ENCODE data around the gene SAMM50. TPM values are rescaled to one million over a fixed set of nuclear protein-coding genes. Genes with fewer than 3 reads are reported as not detected.
A peak's percentile ranks its signal among the peaks of the same experiment; 100 is the strongest.

Gene SAMM50
- total RNA-seq, 1 donor from 2014 or later = 40.8 TPM

DNA sequence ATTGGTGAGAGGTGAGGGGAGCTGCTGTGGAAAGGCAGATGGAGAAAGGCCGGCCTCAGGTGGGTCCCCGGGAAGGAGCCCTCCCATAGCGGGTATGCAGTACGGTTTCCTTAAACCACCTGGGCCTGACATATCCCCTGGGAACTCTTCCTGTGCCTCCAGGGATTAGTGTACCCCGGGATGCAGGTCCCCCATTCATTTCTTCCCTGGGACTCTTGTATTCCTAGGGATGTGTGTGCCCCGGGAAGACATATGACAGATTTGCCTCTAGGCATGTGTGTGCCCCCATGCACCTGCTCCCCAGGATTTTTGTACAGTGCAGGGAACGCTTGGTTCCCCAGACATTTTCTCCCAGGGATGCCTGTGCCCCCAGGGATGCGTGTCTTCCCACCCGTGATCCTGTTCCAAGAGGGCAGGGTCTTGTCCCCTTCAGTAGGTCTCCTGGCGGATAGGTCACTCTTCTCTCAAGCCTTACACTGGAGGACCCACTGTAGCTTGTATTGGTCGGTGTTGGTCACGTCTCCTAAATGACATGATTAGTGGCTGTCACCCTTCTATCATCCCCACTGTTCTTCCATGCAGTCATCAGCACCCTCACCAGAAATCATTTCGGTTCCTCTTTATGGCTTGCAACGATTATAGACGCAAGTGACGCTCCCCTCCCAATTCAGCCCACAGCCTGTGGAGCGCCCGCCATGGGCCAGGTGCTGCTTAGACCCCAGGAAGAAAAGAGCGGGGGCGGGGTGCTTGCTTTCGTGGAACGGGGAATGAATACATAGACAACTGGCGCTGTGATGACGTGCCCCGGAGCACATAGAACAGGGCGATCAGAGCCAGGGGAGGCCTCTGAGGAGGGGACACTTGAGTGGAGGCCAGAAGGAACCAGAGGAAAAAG lies 70.2 kb downstream of the SAMM50 start:
- DNase-seq (ENCODE audit: low read depth) = no peak
- peak overlapping the region; percentile 69 for H3K4me3 ChIP-seq (ENCODE audit: low read depth, low read length)
- no peak for TF ChIP-seq CTCF (conservative IDR thresholded peaks at IDR 0.05; ENCODE audit: low read depth, low read length)

GRCh38 chr22:44026066-44026629 lies 70.9 kb downstream of the SAMM50 start:
- no peak for TF ChIP-seq CTCF (conservative IDR thresholded peaks at IDR 0.05; ENCODE audit: low read depth, low read length)
- no peak overlapping the region for H3K4me3 ChIP-seq (ENCODE audit: low read depth, low read length)
- no peak for DNase-seq (ENCODE audit: low read depth)

GRCh38 chr22:44026630-44027511 lies 71.6 kb downstream of the SAMM50 start:
- no peak for TF ChIP-seq CTCF (conservative IDR thresholded peaks at IDR 0.05; ENCODE audit: low read depth, low read length)
- no peak overlapping the region for H3K4me3 ChIP-seq (ENCODE audit: low read depth, low read length)
- DNase-seq (ENCODE audit: low read depth) = no peak

- DNase-seq (ENCODE audit: low read depth) = no peak
- H3K4me3 ChIP-seq (ENCODE audit: low read depth, low read length) = no peak overlapping the region
- no peak for TF ChIP-seq CTCF (conservative IDR thresholded peaks at IDR 0.05; ENCODE audit: low read depth, low read length)
Observed at GRCh38 chr22:44028091-44028490, 72.8 kb downstream of the SAMM50 start.

- no peak for DNase-seq (ENCODE audit: low read depth)
- TF ChIP-seq CTCF (conservative IDR thresholded peaks at IDR 0.05; ENCODE audit: low read depth, low read length) = no peak
- no peak overlapping the region for H3K4me3 ChIP-seq (ENCODE audit: low read depth, low read length)
Observed at GRCh38 chr22:44029069-44029468, 73.8 kb downstream of the SAMM50 start.

DNA sequence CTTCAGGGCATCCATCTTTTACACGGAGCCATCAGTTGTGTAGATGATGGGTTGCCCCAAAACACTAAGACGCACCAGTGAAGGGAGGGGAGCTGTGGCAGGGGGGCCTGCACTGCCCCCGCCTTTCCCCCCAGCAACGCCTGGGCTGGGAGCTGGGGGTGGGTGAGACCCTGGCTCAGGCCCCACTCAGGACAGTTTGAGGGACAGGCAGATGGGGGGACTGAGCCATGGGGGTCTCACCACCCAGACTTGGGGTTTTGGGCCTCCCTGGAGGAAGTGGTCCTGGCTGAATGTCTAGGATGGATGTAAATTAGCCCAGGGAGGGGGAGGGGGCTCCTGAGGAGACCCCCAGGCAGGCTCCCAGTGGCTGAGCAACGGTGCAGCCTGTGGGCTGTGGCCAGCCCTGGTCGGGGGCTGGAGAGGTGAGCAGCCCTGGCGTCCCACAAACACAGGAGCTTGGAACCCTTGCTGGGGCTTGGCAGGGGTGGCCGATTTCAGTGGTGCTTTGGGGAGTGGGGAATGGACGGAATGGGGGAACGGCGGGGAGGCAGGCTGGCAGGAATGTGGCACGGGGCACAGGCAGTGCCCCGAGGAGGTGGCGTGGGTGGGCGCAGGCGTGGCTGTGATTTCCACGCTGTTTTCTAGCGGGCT lies 74.9 kb downstream of the SAMM50 start:
- DNase-seq (ENCODE audit: low read depth) = no peak
- H3K4me3 ChIP-seq (ENCODE audit: low read depth, low read length) = no peak overlapping the region
- TF ChIP-seq CTCF (conservative IDR thresholded peaks at IDR 0.05; ENCODE audit: low read depth, low read length) = no peak
